Sigmoid colon (tissue), 4 donors: Measurements from ENCODE around the gene KCNK2.

Experiments used
- EP300 ChIP-seq, 4 donors: sonication (generic); formaldehyde crosslinking; IDR thresholded peaks; one replicate each; pipeline ENCODE4 v1.6.1; 2017; ENCODE audit warnings: antibody characterized with exemption in 4 of 4
- POLR2A ChIP-seq, 2 donors: fragments of 450-650 bp; IDR thresholded peaks; one replicate each; pipeline ENCODE4 v1.6.1; 2016; ENCODE audit warnings: antibody characterized with exemption in 2 of 2, mild to moderate bottlenecking in 2 of 2, moderate library complexity in 2 of 2
- POLR2AphosphoS5 ChIP-seq, 4 donors: sonication (generic); formaldehyde crosslinking; IDR thresholded peaks; one replicate each; pipeline ENCODE4 v1.6.1; 2017; ENCODE audit warnings: antibody characterized with exemption in 4 of 4
- TF ChIP-seq, protein P1 (sequence below), 4 experiments: fragments of 450-650 bp in 3 of 4; fragments of 200-600 bp in 1 of 4; IDR thresholded peaks; one replicate each; pipeline ENCODE4 v1.5.1; 2016 to 2019; ENCODE audit warnings: antibody characterized with exemption in 4 of 4, mild to moderate bottlenecking in 3 of 4, moderate library complexity in 2 of 4

GRCh38 chr1:215269955-215270354, 187.4 kb downstream of the KCNK2 start:
- TF ChIP-seq, protein P1, sequence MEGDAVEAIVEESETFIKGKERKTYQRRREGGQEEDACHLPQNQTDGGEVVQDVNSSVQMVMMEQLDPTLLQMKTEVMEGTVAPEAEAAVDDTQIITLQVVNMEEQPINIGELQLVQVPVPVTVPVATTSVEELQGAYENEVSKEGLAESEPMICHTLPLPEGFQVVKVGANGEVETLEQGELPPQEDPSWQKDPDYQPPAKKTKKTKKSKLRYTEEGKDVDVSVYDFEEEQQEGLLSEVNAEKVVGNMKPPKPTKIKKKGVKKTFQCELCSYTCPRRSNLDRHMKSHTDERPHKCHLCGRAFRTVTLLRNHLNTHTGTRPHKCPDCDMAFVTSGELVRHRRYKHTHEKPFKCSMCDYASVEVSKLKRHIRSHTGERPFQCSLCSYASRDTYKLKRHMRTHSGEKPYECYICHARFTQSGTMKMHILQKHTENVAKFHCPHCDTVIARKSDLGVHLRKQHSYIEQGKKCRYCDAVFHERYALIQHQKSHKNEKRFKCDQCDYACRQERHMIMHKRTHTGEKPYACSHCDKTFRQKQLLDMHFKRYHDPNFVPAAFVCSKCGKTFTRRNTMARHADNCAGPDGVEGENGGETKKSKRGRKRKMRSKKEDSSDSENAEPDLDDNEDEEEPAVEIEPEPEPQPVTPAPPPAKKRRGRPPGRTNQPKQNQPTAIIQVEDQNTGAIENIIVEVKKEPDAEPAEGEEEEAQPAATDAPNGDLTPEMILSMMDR (IDR thresholded peaks at IDR 0.05), result no peak
- no peak for TF ChIP-seq POLR2A (IDR thresholded peaks at IDR 0.05)
- TF ChIP-seq EP300 (IDR thresholded peaks at IDR 0.05), result no peak
- no peak for TF ChIP-seq POLR2AphosphoS5 (IDR thresholded peaks at IDR 0.05)
